HEK293 (cell line): ENCODE results near the gene P3H4.

Experiments used
- TCF7L2 ChIP-seq: IDR thresholded peaks from 2 replicates; pipeline ENCODE4 v1.6.1; 2011; ENCODE audit warnings: low read depth, mild to moderate bottlenecking, inconsistent platforms, low read length, moderate library complexity, borderline replicate concordance
- ZNF10 ChIP-seq: fragments of 450-650 bp; formaldehyde crosslinking; IDR thresholded peaks from 2 replicates; pipeline ENCODE4 v1.5.1; 2017; ENCODE audit warnings: missing biosample characterization, missing genetic modification characterization
- ZSCAN23 ChIP-seq: fragments of 450-650 bp; formaldehyde crosslinking; IDR thresholded peaks from 2 replicates; pipeline ENCODE4 v1.5.1; 2016; ENCODE audit warnings: missing biosample characterization, missing genetic modification characterization
- TF ChIP-seq, protein P1 (sequence below): fragments of 450-650 bp; formaldehyde crosslinking; IDR thresholded peaks from 2 replicates; pipeline ENCODE4 v1.5.1; 2017; ENCODE audit warnings: missing biosample characterization, missing genetic modification characterization
- TF ChIP-seq, protein P2 (sequence below): fragments of 450-650 bp; formaldehyde crosslinking; IDR thresholded peaks from 2 replicates; pipeline ENCODE4 v1.5.1; 2016; ENCODE audit warnings: missing biosample characterization, missing genetic modification characterization
- TF ChIP-seq, protein P3 (sequence below): fragments of 450-650 bp; formaldehyde crosslinking; IDR thresholded peaks from 2 replicates; pipeline ENCODE4 v1.5.1; 2016; ENCODE audit warnings: missing biosample characterization, missing genetic modification characterization

DNA sequence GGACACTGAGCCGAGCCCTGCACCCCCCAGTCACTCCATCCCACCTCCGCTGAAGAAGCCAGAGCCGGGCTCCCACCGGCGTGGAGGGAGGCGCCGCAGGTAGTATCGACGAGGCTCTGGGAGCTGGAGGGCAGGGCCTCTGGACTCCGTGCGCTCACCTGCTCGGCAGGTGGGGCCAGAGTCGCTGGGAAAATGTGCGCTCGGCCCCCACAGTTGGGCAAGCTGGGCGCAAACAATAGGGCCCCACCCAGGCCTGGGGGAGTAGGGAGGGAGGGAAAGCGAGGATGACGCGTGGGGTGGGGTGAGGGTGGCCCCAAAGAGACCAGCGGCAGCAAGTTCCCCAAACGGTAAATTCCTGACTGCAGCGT is 25.9 kb downstream of the P3H4 start:
- TF ChIP-seq, protein P1, sequence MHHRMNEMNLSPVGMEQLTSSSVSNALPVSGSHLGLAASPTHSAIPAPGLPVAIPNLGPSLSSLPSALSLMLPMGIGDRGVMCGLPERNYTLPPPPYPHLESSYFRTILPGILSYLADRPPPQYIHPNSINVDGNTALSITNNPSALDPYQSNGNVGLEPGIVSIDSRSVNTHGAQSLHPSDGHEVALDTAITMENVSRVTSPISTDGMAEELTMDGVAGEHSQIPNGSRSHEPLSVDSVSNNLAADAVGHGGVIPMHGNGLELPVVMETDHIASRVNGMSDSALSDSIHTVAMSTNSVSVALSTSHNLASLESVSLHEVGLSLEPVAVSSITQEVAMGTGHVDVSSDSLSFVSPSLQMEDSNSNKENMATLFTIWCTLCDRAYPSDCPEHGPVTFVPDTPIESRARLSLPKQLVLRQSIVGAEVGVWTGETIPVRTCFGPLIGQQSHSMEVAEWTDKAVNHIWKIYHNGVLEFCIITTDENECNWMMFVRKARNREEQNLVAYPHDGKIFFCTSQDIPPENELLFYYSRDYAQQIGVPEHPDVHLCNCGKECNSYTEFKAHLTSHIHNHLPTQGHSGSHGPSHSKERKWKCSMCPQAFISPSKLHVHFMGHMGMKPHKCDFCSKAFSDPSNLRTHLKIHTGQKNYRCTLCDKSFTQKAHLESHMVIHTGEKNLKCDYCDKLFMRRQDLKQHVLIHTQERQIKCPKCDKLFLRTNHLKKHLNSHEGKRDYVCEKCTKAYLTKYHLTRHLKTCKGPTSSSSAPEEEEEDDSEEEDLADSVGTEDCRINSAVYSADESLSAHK (tag by site-specific recombination) = no peak
- TF ChIP-seq ZSCAN23 (tag by site-specific recombination) (no peak), ZNF10 (tag by site-specific recombination) (no peak), TCF7L2 (no peak)
- TF ChIP-seq, protein P2, sequence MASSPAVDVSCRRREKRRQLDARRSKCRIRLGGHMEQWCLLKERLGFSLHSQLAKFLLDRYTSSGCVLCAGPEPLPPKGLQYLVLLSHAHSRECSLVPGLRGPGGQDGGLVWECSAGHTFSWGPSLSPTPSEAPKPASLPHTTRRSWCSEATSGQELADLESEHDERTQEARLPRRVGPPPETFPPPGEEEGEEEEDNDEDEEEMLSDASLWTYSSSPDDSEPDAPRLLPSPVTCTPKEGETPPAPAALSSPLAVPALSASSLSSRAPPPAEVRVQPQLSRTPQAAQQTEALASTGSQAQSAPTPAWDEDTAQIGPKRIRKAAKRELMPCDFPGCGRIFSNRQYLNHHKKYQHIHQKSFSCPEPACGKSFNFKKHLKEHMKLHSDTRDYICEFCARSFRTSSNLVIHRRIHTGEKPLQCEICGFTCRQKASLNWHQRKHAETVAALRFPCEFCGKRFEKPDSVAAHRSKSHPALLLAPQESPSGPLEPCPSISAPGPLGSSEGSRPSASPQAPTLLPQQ (tag by site-specific recombination) = peak; percentile 60; the same call in 1 of the 2 replicates
- TF ChIP-seq, protein P3, sequence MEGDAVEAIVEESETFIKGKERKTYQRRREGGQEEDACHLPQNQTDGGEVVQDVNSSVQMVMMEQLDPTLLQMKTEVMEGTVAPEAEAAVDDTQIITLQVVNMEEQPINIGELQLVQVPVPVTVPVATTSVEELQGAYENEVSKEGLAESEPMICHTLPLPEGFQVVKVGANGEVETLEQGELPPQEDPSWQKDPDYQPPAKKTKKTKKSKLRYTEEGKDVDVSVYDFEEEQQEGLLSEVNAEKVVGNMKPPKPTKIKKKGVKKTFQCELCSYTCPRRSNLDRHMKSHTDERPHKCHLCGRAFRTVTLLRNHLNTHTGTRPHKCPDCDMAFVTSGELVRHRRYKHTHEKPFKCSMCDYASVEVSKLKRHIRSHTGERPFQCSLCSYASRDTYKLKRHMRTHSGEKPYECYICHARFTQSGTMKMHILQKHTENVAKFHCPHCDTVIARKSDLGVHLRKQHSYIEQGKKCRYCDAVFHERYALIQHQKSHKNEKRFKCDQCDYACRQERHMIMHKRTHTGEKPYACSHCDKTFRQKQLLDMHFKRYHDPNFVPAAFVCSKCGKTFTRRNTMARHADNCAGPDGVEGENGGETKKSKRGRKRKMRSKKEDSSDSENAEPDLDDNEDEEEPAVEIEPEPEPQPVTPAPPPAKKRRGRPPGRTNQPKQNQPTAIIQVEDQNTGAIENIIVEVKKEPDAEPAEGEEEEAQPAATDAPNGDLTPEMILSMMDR (tag by site-specific recombination) = no peak; the same call in 1 of the 2 replicates
